NOMO-1 treated with dmso at 0.1 percent for 144 hours (cell line): Measurements from ENCODE around the gene MLST8.
A peak's percentile ranks its signal among the peaks of the same experiment; 100 is the strongest.

Source experiments
- DNase-seq: peaks from one replicate; lab custom pipeline; 2025; ENCODE audit not compliant: unreplicated experiment; lab: John Stamatoyannopoulos, UW

The MLST8 gene

GRCh38 chr16:2205104-2205966, at the start of gene MLST8:
Gene MLST8 (plus strand): TSS chr16:2205454. CDS start chr16:2206086, 632 bp downstream.
- DNase-seq, result peak; percentile 62

- DNase-seq, result no peak
Observed at GRCh38 chr16:2155977-2156848, 49.0 kb upstream of the MLST8 start.

GRCh38 chr16:2156849-2157224, 48.4 kb upstream of the MLST8 start:
- no peak for DNase-seq

GRCh38 chr16:2157480-2158261, 47.6 kb upstream of the MLST8 start:
- no peak for DNase-seq

- DNase-seq, result no peak
Observed at GRCh38 chr16:2158262-2158638, 47.0 kb upstream of the MLST8 start.

- no peak for DNase-seq
Observed at GRCh38 chr16:2159175-2159838, 45.9 kb upstream of the MLST8 start.

GRCh38 chr16:2160915-2161551, 44.2 kb upstream of the MLST8 start:
- no peak for DNase-seq

GRCh38 chr16:2161911-2162310, 43.3 kb upstream of the MLST8 start:
- no peak for DNase-seq

- DNase-seq, result no peak
Observed at GRCh38 chr16:2162676-2163118, 42.6 kb upstream of the MLST8 start.

- DNase-seq, result no peak
Observed at GRCh38 chr16:2163211-2163881, 41.9 kb upstream of the MLST8 start.

GRCh38 chr16:2165861-2166260, 39.4 kb upstream of the MLST8 start:
- DNase-seq, result no peak

GRCh38 chr16:2166263-2167067, 38.8 kb upstream of the MLST8 start:
- DNase-seq, result no peak

- no peak for DNase-seq
Observed at GRCh38 chr16:2167068-2167638, 38.1 kb upstream of the MLST8 start.

- no peak for DNase-seq
Observed at GRCh38 chr16:2170080-2170479, 35.2 kb upstream of the MLST8 start.

GRCh38 chr16:2170587-2171435, 34.4 kb upstream of the MLST8 start:
- DNase-seq, result no peak

GRCh38 chr16:2171601-2172178, 33.6 kb upstream of the MLST8 start:
- DNase-seq, result no peak

GRCh38 chr16:2172688-2173335, 32.4 kb upstream of the MLST8 start:
- no peak for DNase-seq
